Small intestine (tissue), 7 donors: Measurements from ENCODE around the gene ZNF182. TPM values are rescaled to one million over a fixed set of nuclear protein-coding genes. Genes with fewer than 3 reads are reported as not detected.

Experiments
- DNase-seq, 2 donors: peaks; one replicate each; pipeline versions ENCODE4 v3.0.0 to v3.0.0-alpha.2; 2013
- FAIRE-seq: peaks from 2 replicates; lab custom pipeline; 2012; peaks lifted over from hg19 to GRCh38; lab: Jason Lieb, UNC
- H3K27ac ChIP-seq, 3 donors: one replicate each; pipeline ENCODE4 v1.5.1; 2013; ENCODE audit warnings: low read length in 2 of 3, mild to moderate bottlenecking in 2 of 3, control low read depth in 1 of 3, inconsistent platforms in 1 of 3, low read depth in 1 of 3, moderate library complexity in 1 of 3
- H3K27me3 ChIP-seq, 3 donors: one replicate each; pipeline ENCODE4 v1.6.1; 2013; ENCODE audit warnings: low read length in 3 of 3, inconsistent platforms in 1 of 3; ENCODE audit not compliant: control insufficient read depth in 3 of 3, insufficient read depth in 3 of 3
- H3K36me3 ChIP-seq, 3 donors: one replicate each; pipeline ENCODE4 v1.6.1; 2013; ENCODE audit warnings: low read length in 3 of 3, inconsistent platforms in 1 of 3, low read depth in 1 of 3, mild to moderate bottlenecking in 1 of 3, moderate library complexity in 1 of 3; ENCODE audit not compliant: control insufficient read depth in 3 of 3, insufficient read depth in 2 of 3
- H3K4me1 ChIP-seq, 3 donors: one replicate each; pipeline ENCODE4 v1.6.1; 2013; ENCODE audit warnings: low read length in 2 of 3, inconsistent platforms in 1 of 3, low read depth in 1 of 3, mild to moderate bottlenecking in 1 of 3, moderate library complexity in 1 of 3; ENCODE audit not compliant: control insufficient read depth in 3 of 3, insufficient read depth in 2 of 3
- H3K4me3 ChIP-seq, 3 donors: one replicate each; pipeline ENCODE4 v1.5.1; 2013; ENCODE audit warnings: low read length in 3 of 3, control low read depth in 1 of 3, inconsistent platforms in 1 of 3, low read depth in 1 of 3, mild to moderate bottlenecking in 1 of 3, moderate library complexity in 1 of 3
- H3K9me3 ChIP-seq, 2 donors: one replicate each; pipeline ENCODE4 v1.6.1; 2013; ENCODE audit warnings: low read depth in 1 of 2, low read length in 1 of 2; ENCODE audit not compliant: control insufficient read depth in 2 of 2, insufficient read depth in 1 of 2
- WGBS, 3 donors: extraction: QIAGEN DNeasy Blood & Tissue Kit; methylation state at CpG; one replicate each; pipeline ENCODE4 v1.1.7; 2013; 5-methylcytosine and 5-hydroxymethylcytosine counted together
- polyA plus RNA-seq, 4 donors: library from polyadenylated mRNA; stranded (reverse) in 3 of 4; unstranded in 1 of 4; fragments of 200-250 nt in 3 of 4; fragments of 120-200 nt in 1 of 4; gene quantifications; one replicate each; pipeline versions ENCODE4 v1.2.1 to v1.2.3, GENCODE V29; 2013
- donor health status: healthy with polysubstance abuse.
- donor health status: control.
- donor health status: control.
- donor health status: Bipolar disorder and iron deficiency.
- donor health status: healthy.

The ZNF182 gene
- polyA plus RNA-seq, 4 donors, result 1.9 to 8.1 (median 2.2) TPM

DNA sequence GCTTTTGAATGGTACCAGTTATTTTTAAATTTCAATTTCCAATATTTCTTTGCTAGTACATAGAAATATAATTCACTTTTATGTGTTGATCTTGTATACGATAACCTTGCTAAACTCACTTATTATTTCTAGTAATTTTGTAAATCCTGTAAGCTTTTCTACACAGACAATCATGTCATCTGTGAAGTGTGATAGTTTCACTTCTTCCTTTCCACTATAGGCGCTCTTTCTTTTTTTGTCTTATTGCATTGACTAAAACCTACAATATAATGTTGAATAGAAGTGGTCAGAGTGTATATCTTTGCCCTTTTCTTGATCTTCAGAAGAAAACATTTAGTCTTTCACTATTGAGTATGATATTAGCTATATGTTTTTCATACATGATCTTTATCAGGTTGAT is 76.6 kb downstream of the ZNF182 start:
- H3K4me3 ChIP-seq, result no peak overlapping the region
- no peaks in the 10 kb centered on the region for H3K27me3 ChIP-seq
- no peak overlapping the region for H3K27ac ChIP-seq
- WGBS, 3 donors, result 86 to 93% (median 91%) methylated on average over 2 of the region's 2 CpGs
- no peaks in the 10 kb centered on the region for H3K36me3 ChIP-seq
- no peak for FAIRE-seq
- no peaks in the 10 kb centered on the region for H3K9me3 ChIP-seq
- no peaks in the 10 kb centered on the region for H3K4me1 ChIP-seq
- DNase-seq, result no peak

Other genes starting within 250 kb of the ZNF182 start
- gene ZNF81, start 167.1 kb downstream of the ZNF182 start, polyA plus RNA-seq, result 1 to 10 TPM in 3 of 4 donors, under 1 TPM in 1; 0.54 to 5.8 (median 2.0) TPM
- gene SPACA5, start 3.0 kb upstream of the ZNF182 start, polyA plus RNA-seq, result under 1 TPM in 1 of 4 donors, not detected in 3; 0.22 TPM
- 1 to 10 TPM in 3 of 4 donors, under 1 TPM in 1; 0.54 to 3.3 (median 2.1) TPM for gene ZNF630, start 67.7 kb upstream of the ZNF182 start, polyA plus RNA-seq
- not detected for gene SPACA5B, start 126.6 kb upstream of the ZNF182 start, polyA plus RNA-seq
- gene SSX5, start 192.8 kb upstream of the ZNF182 start, polyA plus RNA-seq, result not detected